Bronchial epithelial cell (primary cell): ENCODE measurements around the gene TEP1. TPM values are rescaled to one million over a fixed set of nuclear protein-coding genes. Genes with fewer than 3 reads are reported as not detected.

Experiments
- DNase-seq: peaks from one replicate; pipeline ENCODE4 v3.0.0-alpha.2; 2010; ENCODE audit warnings: low read depth
- FAIRE-seq: peaks from 2 replicates; lab custom pipeline; 2011; peaks lifted over from hg19 to GRCh38; lab: Jason Lieb, UNC
- H3K27me3 ChIP-seq: 2 replicates; pipeline ENCODE4 v1.5.1; 2011; ENCODE audit warnings: low read length; ENCODE audit not compliant: control insufficient read depth, insufficient read depth
- H3K36me3 ChIP-seq: 2 replicates; pipeline ENCODE4 v1.5.1; 2011; ENCODE audit warnings: low read length; ENCODE audit not compliant: control insufficient read depth, insufficient read depth
- H3K4me3 ChIP-seq: 2 replicates; pipeline ENCODE4 v1.5.1; 2011; ENCODE audit warnings: mild to moderate bottlenecking, low read depth, low read length, control low read depth
- total RNA-seq: library from RNA; depleted of rRNA; stranded (reverse); fragments of >200 nt; gene quantifications from 2 replicates; pipeline ENCODE4 v1.2.1, GENCODE V29; 2014
- TF ChIP-seq, protein P1 (sequence below): IDR thresholded peaks from 2 replicates; pipeline ENCODE4 v1.5.1; 2011; ENCODE audit warnings: mild to moderate bottlenecking, moderate library complexity, low read length, control low read depth, inconsistent platforms; ENCODE audit not compliant: insufficient read depth, severe bottlenecking

The TEP1 gene
- total RNA-seq, 1 donor from 2014 or later: 9.7 TPM

GRCh38 chr14:20434701-20435581 is 21.6 kb upstream of the TEP1 start:
- DNase-seq (no peak), FAIRE-seq (no peak)
- TF ChIP-seq, protein P1, sequence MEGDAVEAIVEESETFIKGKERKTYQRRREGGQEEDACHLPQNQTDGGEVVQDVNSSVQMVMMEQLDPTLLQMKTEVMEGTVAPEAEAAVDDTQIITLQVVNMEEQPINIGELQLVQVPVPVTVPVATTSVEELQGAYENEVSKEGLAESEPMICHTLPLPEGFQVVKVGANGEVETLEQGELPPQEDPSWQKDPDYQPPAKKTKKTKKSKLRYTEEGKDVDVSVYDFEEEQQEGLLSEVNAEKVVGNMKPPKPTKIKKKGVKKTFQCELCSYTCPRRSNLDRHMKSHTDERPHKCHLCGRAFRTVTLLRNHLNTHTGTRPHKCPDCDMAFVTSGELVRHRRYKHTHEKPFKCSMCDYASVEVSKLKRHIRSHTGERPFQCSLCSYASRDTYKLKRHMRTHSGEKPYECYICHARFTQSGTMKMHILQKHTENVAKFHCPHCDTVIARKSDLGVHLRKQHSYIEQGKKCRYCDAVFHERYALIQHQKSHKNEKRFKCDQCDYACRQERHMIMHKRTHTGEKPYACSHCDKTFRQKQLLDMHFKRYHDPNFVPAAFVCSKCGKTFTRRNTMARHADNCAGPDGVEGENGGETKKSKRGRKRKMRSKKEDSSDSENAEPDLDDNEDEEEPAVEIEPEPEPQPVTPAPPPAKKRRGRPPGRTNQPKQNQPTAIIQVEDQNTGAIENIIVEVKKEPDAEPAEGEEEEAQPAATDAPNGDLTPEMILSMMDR: no peak
- H3K27me3 ChIP-seq: peaks cover 2% of the 10 kb centered on the region
- H3K4me3 ChIP-seq: no peak overlapping the region
- H3K36me3 ChIP-seq: no peaks in the 10 kb centered on the region

DNA sequence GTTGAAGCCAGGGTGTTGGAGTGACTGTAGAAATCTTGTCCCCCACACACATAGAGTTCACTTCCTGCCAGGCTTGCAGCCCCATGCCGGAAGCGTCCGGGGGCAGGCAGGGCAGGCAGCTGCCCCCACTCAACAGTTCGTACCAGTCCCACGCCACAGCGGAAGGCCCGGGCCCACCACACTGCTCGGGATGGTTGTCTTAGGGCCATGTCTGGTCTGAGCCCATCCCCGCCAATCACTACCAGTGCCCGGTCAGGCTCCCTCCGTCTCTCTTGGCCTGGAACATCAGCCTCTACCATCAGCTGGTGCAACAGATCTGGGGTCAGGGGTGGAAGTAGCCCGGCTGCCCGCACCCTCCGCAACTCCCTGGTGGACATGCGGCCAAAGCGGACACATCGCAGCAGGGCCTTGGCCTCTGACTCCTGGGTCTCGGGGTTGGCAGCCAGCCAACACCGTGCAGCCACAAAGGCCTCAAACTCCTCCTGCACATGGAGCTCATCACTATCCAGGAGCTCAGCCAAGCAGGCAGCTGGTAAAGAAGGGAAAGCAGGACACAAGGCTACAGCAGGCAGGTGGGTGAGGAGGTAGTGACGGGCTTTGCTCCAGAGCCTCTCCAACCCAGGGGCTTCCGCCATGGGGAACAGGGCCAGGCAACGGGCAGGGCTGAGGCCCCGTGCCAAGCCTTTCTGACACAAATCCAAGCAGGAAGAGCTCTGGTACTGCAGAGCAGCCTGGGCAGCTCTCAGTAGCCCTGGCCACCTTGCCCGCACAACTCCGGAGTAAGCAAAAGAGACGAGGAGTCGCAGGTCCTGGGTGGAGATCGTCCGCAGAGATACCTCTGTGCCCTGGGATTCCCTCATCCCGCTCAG is 16.7 kb upstream of the TEP1 start:
- Histone ChIP-seq H3K36me3 (no peaks in the 10 kb centered on the region), H3K4me3 (no peak overlapping the region), H3K27me3 (no peaks in the 10 kb centered on the region)
- FAIRE-seq: no peak
- TF ChIP-seq, protein P1: no peak
- no peak for DNase-seq

DNA sequence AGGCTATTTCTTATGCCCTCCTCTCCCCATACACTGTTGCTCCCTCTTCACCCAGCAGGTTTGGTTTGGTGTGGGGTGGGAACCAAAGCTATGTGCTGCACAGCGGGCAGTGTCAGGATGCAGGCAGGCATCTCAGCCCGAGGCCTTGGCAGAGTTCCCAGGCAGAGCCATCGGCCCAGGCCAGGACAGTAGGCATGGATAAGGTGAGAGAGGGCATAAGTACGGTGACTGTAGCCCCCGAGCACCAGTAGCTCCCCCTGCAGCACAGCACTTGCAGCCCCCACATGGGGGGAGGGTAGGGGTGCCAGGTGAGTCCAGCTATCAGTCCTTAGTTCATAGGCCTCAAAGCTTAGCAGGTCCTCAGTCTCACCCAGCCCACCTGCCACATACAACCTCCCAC is 15.5 kb upstream of the TEP1 start:
- Histone ChIP-seq H3K4me3 (no peak overlapping the region), H3K36me3 (no peaks in the 10 kb centered on the region), H3K27me3 (no peaks in the 10 kb centered on the region)
- TF ChIP-seq, protein P1: no peak
- DNase-seq (no peak), FAIRE-seq (no peak)

- Histone ChIP-seq H3K27me3 (no peaks in the 10 kb centered on the region), H3K4me3 (no peak overlapping the region), H3K36me3 (no peaks in the 10 kb centered on the region)
- DNase-seq: no peak
- TF ChIP-seq, protein P1: no peak
- FAIRE-seq: no peak
These were observed 14.7 kb upstream of the TEP1 start for GRCh38 chr14:20428010-20428365.

- Histone ChIP-seq H3K4me3 (no peak overlapping the region), H3K36me3 (no peaks in the 10 kb centered on the region), H3K27me3 (no peaks in the 10 kb centered on the region)
- TF ChIP-seq, protein P1: no peak
- DNase-seq: peak; percentile 70
- no peak for FAIRE-seq
These were observed 14.1 kb upstream of the TEP1 start for GRCh38 chr14:20427231-20428009.
